Measurements from ENCODE around the gene TNFSF9.

GRCh38 chr19:6483235-6483634 lies 47.6 kb upstream of the TNFSF9 start:
- TF ChIP-seq, protein P1, sequence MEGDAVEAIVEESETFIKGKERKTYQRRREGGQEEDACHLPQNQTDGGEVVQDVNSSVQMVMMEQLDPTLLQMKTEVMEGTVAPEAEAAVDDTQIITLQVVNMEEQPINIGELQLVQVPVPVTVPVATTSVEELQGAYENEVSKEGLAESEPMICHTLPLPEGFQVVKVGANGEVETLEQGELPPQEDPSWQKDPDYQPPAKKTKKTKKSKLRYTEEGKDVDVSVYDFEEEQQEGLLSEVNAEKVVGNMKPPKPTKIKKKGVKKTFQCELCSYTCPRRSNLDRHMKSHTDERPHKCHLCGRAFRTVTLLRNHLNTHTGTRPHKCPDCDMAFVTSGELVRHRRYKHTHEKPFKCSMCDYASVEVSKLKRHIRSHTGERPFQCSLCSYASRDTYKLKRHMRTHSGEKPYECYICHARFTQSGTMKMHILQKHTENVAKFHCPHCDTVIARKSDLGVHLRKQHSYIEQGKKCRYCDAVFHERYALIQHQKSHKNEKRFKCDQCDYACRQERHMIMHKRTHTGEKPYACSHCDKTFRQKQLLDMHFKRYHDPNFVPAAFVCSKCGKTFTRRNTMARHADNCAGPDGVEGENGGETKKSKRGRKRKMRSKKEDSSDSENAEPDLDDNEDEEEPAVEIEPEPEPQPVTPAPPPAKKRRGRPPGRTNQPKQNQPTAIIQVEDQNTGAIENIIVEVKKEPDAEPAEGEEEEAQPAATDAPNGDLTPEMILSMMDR (IDR thresholded peaks at IDR 0.05 in 4 of 5, conservative IDR thresholded peaks at IDR 0.05 in 1 of 5) = no peak
- no peak for TF ChIP-seq POLR2A (IDR thresholded peaks at IDR 0.05)
